Adrenal gland (tissue), 12 donors: Measurements from ENCODE around the gene DEUP1. TPM values are rescaled to one million over a fixed set of nuclear protein-coding genes. Genes with fewer than 3 reads are reported as not detected.

Source experiments
- DNase-seq, 7 donors: peaks; one replicate each; pipeline ENCODE4 v3.0.0-alpha.2; 2019 to 2020
- H3K27ac ChIP-seq, 5 donors: fragments of 200-600 bp; sonication (generic) in 4 of 5; 1 replicate in 3 of 5; 2 replicates in 2 of 5; pipeline versions ENCODE4 v1.5.1 to v1.8.0; 2016 to 2020; ENCODE audit warnings: mild to moderate bottlenecking in 1 of 5
- H3K27me3 ChIP-seq: fragments of 200-600 bp; 2 replicates; pipeline ENCODE4 v1.8.0; 2021
- H3K36me3 ChIP-seq, 2 donors: fragments of 200-600 bp; replicated peaks in 1 of 2; 1 replicate in 1 of 2; 2 replicates in 1 of 2; pipeline versions ENCODE4 v1.5.1 to v1.8.0; 2018 to 2022
- H3K4me1 ChIP-seq, 2 donors: fragments of 200-600 bp; replicated peaks in 1 of 2; 1 replicate in 1 of 2; 2 replicates in 1 of 2; pipeline versions ENCODE4 v1.5.1 to v1.8.0; 2018 to 2021
- H3K4me3 ChIP-seq, 4 donors: fragments of 200-600 bp; sonication (generic) in 3 of 4; one replicate each; pipeline ENCODE4 v1.5.1; 2016 to 2018
- H3K9me3 ChIP-seq, 3 donors: fragments of 200-600 bp; sonication (generic) in 1 of 3; replicated peaks in 1 of 3; 1 replicate in 2 of 3; 2 replicates in 1 of 3; pipeline versions ENCODE4 v1.5.1 to v1.8.0; 2016 to 2021
- CTCF ChIP-seq, 6 experiments: fragments of 450-650 bp in 4 of 6; fragments of 200-600 bp in 2 of 6; sonication (generic) in 1 of 6; IDR thresholded peaks; 1 replicate in 5 of 6; 2 replicates in 1 of 6; pipeline versions ENCODE4 v1.5.1 to v1.8.0; 2016 to 2021; ENCODE audit warnings: antibody characterized with exemption in 6 of 6, mild to moderate bottlenecking in 2 of 6, moderate library complexity in 1 of 6
- POLR2A ChIP-seq, 2 donors: fragments of 450-650 bp; IDR thresholded peaks; one replicate each; pipeline ENCODE4 v1.6.1; 2017; ENCODE audit warnings: antibody characterized with exemption in 2 of 2, mild to moderate bottlenecking in 2 of 2, moderate library complexity in 1 of 2
- WGBS, 4 donors: extraction: QIAGEN DNeasy Blood & Tissue Kit in 2 of 4; methylation state at CpG; one replicate each; pipeline versions ENCODE4 v1.1.5 to v1.1.7; 2013 to 2017; 5-methylcytosine and 5-hydroxymethylcytosine counted together
- intact Hi-C, 2 donors: fragments of 100-400 bp; cut with DNase I; formaldehyde crosslinking; loops; one replicate each; pipeline versions ENCODE4 v1.14.1 to v1.15.0; 2022 to 2023
- polyA plus RNA-seq, 3 donors: library from polyadenylated mRNA; stranded (reverse); fragments of 200-250 nt in 2 of 3; fragments of 350-450 nt in 1 of 3; fragmentation: Illumina TruSeq in 1 of 3; extraction: RNeasy Lipid Tissue Mini Kit (QIAGEN cat#74804) in 1 of 3; gene quantifications; one replicate each; pipeline ENCODE4 v1.2.3, GENCODE V29; 2013 to 2014
- total RNA-seq, 9 donors: library from RNA; depleted of rRNA in 4 of 9; stranded (reverse); fragments of >200 nt in 4 of 9; fragments of 120-200 nt in 1 of 9; fragmentation: NEBNext Ultra II Directional in 1 of 9; extraction: Animal tissue kit (Norgen Biotek cat#: 25700) in 1 of 9; gene quantifications; one replicate each; pipeline versions ENCODE4 v1.1.0 to v1.2.4, GENCODE V29; 2013 to 2023
- donor health status: healthy with polysubstance abuse.
- donor health status: Bipolar disorder and iron deficiency.
- donor health status: DM: yes; HTN: yes; CAD: no.
- donor health status: DM: no; HTN: no; CAD: no.
- donor health status: DM: no; HTN: no; CAD: no.
- donor health status: DM: yes; HTN: yes; CAD: no.

The DEUP1 gene
- total and polyA plus RNA-seq, 12 donors: 0.24 to 1.1 (median 0.73) TPM; not detected in 2

GRCh38 chr11:93480756-93481155 lies 150.2 kb downstream of the DEUP1 start:
- 88 to 96% (median 92%) methylated on average over 1 of the region's 1 CpG for WGBS, 4 donors
- Histone ChIP-seq H3K9me3 (no peaks in the 10 kb centered on the region), H3K4me1 (no peaks in the 10 kb centered on the region), H3K27ac (no peak overlapping the region), H3K27me3 (no peaks in the 10 kb centered on the region), H3K36me3 (no peaks in the 10 kb centered on the region), H3K4me3 (no peak overlapping the region)
- no peak for DNase-seq
- no peak for TF ChIP-seq CTCF (IDR thresholded peaks at IDR 0.05)
- no peak for TF ChIP-seq POLR2A (IDR thresholded peaks at IDR 0.05)
- intact Hi-C loops: loop anchor here in 1 of 2 donors (10.0 kb wide), 1 partner anchor 174 kb away; no protein-coding TSS in a partner anchor

GRCh38 chr11:93481279-93481678 lies 150.7 kb downstream of the DEUP1 start:
- DNase-seq: no peak
- intact Hi-C loops: loop anchor here in 1 of 2 donors (10.0 kb wide), 1 partner anchor 174 kb away; no protein-coding TSS in a partner anchor
- Histone ChIP-seq H3K4me1 (no peaks in the 10 kb centered on the region), H3K27ac (no peak overlapping the region), H3K27me3 (no peaks in the 10 kb centered on the region), H3K36me3 (no peaks in the 10 kb centered on the region), H3K4me3 (no peak overlapping the region), H3K9me3 (no peaks in the 10 kb centered on the region)
- 92 to 96% (median 96%) methylated on average over 5 to 16 of the region's 16 CpGs for WGBS, 4 donors
- no peak for TF ChIP-seq POLR2A (IDR thresholded peaks at IDR 0.05)
- no peak for TF ChIP-seq CTCF (IDR thresholded peaks at IDR 0.05)

GRCh38 chr11:93481696-93482095 lies 151.2 kb downstream of the DEUP1 start:
- H3K4me1 ChIP-seq: peaks cover 2 to 4% of the 10 kb centered on the region in 2 donors
- intact Hi-C loops: loop anchor here in 1 of 2 donors (10.0 kb wide), 1 partner anchor 173 kb away; no protein-coding TSS in a partner anchor
- no peak overlapping the region for H3K4me3 ChIP-seq
- TF ChIP-seq POLR2A (IDR thresholded peaks at IDR 0.05) (no peak), CTCF (IDR thresholded peaks at IDR 0.05) (peak in 2 of 6 experiments; percentile 7 to 12)
- H3K36me3 ChIP-seq: no peaks in the 10 kb centered on the region
- no peaks in the 10 kb centered on the region for H3K9me3 ChIP-seq
- no peak overlapping the region for H3K27ac ChIP-seq
- peak in 2 of 7 donors; percentile 11 to 27 for DNase-seq
- 86 to 96% (median 89%) methylated on average over 2 to 6 of the region's 6 CpGs for WGBS, 4 donors
- no peaks in the 10 kb centered on the region for H3K27me3 ChIP-seq

- TF ChIP-seq POLR2A (IDR thresholded peaks at IDR 0.05): no peak
- TF ChIP-seq CTCF (IDR thresholded peaks at IDR 0.05): no peak
- intact Hi-C loops: loop anchor here in 1 of 2 donors (10.0 kb wide), 1 partner anchor 172 kb away; no protein-coding TSS in a partner anchor
- no peak overlapping the region for H3K27ac ChIP-seq
- no peaks in the 10 kb centered on the region for H3K9me3 ChIP-seq
- no peak overlapping the region for H3K4me3 ChIP-seq
- 85 to 89% (median 86%) methylated on average over 10 of the region's 10 CpGs for WGBS, 4 donors
- H3K36me3 ChIP-seq: no peaks in the 10 kb centered on the region
- no peak for DNase-seq
- peaks cover 10 to 11% of the 10 kb centered on the region in 2 donors for H3K4me1 ChIP-seq
- no peaks in the 10 kb centered on the region for H3K27me3 ChIP-seq
These were observed 152.0 kb downstream of the DEUP1 start for GRCh38 chr11:93482556-93482955.
